H9 (cell line): Measurements from ENCODE around the gene EXOC3L4. TPM values are rescaled to one million over a fixed set of nuclear protein-coding genes. Genes with fewer than 3 reads are reported as not detected.

Experiments
- DNase-seq: peaks from one replicate; pipeline ENCODE4 v3.0.0-alpha.2; 2017
- H2AFZ ChIP-seq: one replicate; pipeline ENCODE4 v1.6.1; 2013; ENCODE audit warnings: mild to moderate bottlenecking, low read length, control low read depth, moderate library complexity
- H2AK5ac ChIP-seq: 2 replicates; pipeline ENCODE4 v1.6.1; 2013; ENCODE audit warnings: low read length, control low read depth, mixed read lengths; ENCODE audit not compliant: insufficient read length
- H2BK120ac ChIP-seq: one replicate; pipeline ENCODE4 v1.6.1; 2013; ENCODE audit warnings: low read depth, mild to moderate bottlenecking, low read length, control low read depth, inconsistent platforms; ENCODE audit not compliant: poor library complexity, severe bottlenecking
- H2BK12ac ChIP-seq: 2 replicates; pipeline ENCODE4 v1.6.1; 2013; ENCODE audit warnings: low read length, control low read depth, mixed read lengths, low read depth; ENCODE audit not compliant: insufficient read length
- H2BK15ac ChIP-seq: 2 replicates; pipeline ENCODE4 v1.6.1; 2013; ENCODE audit warnings: low read depth, low read length, control low read depth
- H2BK20ac ChIP-seq: one replicate; pipeline ENCODE4 v1.6.1; 2013; ENCODE audit warnings: low read depth, mild to moderate bottlenecking, low read length, control low read depth, inconsistent platforms; ENCODE audit not compliant: poor library complexity, severe bottlenecking
- H2BK5ac ChIP-seq: 2 replicates; pipeline ENCODE4 v1.6.1; 2013; ENCODE audit warnings: low read length, control low read depth, mixed read lengths; ENCODE audit not compliant: insufficient read length
- H3K14ac ChIP-seq: 2 replicates; pipeline ENCODE4 v1.6.1; 2013; ENCODE audit warnings: low read length, control low read depth; ENCODE audit not compliant: insufficient read depth
- H3K18ac ChIP-seq: 2 replicates; pipeline ENCODE4 v1.6.1; 2013; ENCODE audit warnings: low read depth, mild to moderate bottlenecking, mixed read lengths, low read length, control low read depth; ENCODE audit not compliant: insufficient read length
- H3K23ac ChIP-seq: 2 replicates; pipeline ENCODE4 v1.6.1; 2013; ENCODE audit warnings: low read length, control low read depth, mixed read lengths, low read depth; ENCODE audit not compliant: insufficient read length
- H3K23me2 ChIP-seq: 2 replicates; pipeline ENCODE4 v1.6.1; 2013; ENCODE audit warnings: low read depth, mild to moderate bottlenecking, mixed read lengths, low read length, control low read depth; ENCODE audit not compliant: insufficient read length, poor library complexity, severe bottlenecking
- H3K27ac ChIP-seq: 2 replicates; pipeline ENCODE4 v1.5.1; 2013; ENCODE audit warnings: low read length, control low read depth, mixed read lengths, low read depth; ENCODE audit not compliant: insufficient read length
- H3K27me3 ChIP-seq: 2 replicates; pipeline ENCODE4 v1.6.1; 2013; ENCODE audit warnings: low read length, control low read depth, inconsistent platforms; ENCODE audit not compliant: insufficient read depth
- H3K4ac ChIP-seq: 2 replicates; pipeline ENCODE4 v1.6.1; 2013; ENCODE audit warnings: low read depth, mild to moderate bottlenecking, control low read depth, inconsistent platforms, low read length, moderate library complexity
- H3K4me1 ChIP-seq: 2 replicates; pipeline ENCODE4 v1.6.1; 2013; ENCODE audit warnings: low read length, control low read depth, inconsistent platforms; ENCODE audit not compliant: insufficient read depth
- H3K4me2 ChIP-seq: 2 replicates; pipeline ENCODE4 v1.6.1; 2013; ENCODE audit warnings: low read length, control low read depth, mixed read lengths; ENCODE audit not compliant: insufficient read length, insufficient read depth
- H3K56ac ChIP-seq: 2 replicates; pipeline ENCODE4 v1.6.1; 2013; ENCODE audit warnings: low read depth, mild to moderate bottlenecking, mixed read lengths, low read length, control low read depth; ENCODE audit not compliant: insufficient read length
- H3K79me1 ChIP-seq: 2 replicates; pipeline ENCODE4 v1.6.1; 2013; ENCODE audit warnings: low read depth, mild to moderate bottlenecking, moderate library complexity, low read length, control low read depth, inconsistent platforms; ENCODE audit not compliant: insufficient read depth, poor library complexity, severe bottlenecking
- H3K79me2 ChIP-seq: 2 replicates; pipeline ENCODE4 v1.6.1; 2013; ENCODE audit warnings: low read length, control low read depth, inconsistent platforms; ENCODE audit not compliant: insufficient read depth
- H3K9ac ChIP-seq: 2 replicates; pipeline ENCODE4 v1.6.1; 2013; ENCODE audit warnings: low read length, control low read depth, mixed read lengths; ENCODE audit not compliant: insufficient read length; ENCODE audit errors: extremely low read depth
- H3K9me3 ChIP-seq: one replicate; pipeline ENCODE4 v1.6.1; 2013; ENCODE audit warnings: low read depth, low read length, inconsistent platforms; ENCODE audit not compliant: control insufficient read depth
- H3T11ph ChIP-seq: one replicate; pipeline ENCODE4 v1.6.1; 2013; ENCODE audit warnings: mild to moderate bottlenecking, low read length, control low read depth, inconsistent platforms
- H4K20me1 ChIP-seq: one replicate; pipeline ENCODE4 v1.6.1; 2013; ENCODE audit not compliant: control insufficient read depth, insufficient read length, insufficient read depth
- H4K5ac ChIP-seq: 2 replicates; pipeline ENCODE4 v1.6.1; 2013; ENCODE audit warnings: low read depth, mild to moderate bottlenecking, mixed read lengths, low read length, control low read depth; ENCODE audit not compliant: insufficient read length
- H4K8ac ChIP-seq: replicated peaks from 2 replicates; pipeline ENCODE4 v1.6.1; 2013; ENCODE audit warnings: low read length, control low read depth, mixed read lengths, low read depth; ENCODE audit not compliant: insufficient read length
- H4K91ac ChIP-seq: 2 replicates; pipeline ENCODE4 v1.6.1; 2013; ENCODE audit warnings: low read depth, mild to moderate bottlenecking, moderate library complexity, mixed read lengths, low read length, control low read depth; ENCODE audit not compliant: insufficient read length
- H3K27ac Mint-ChIP-seq, 3 experiments: 2 replicates in 2 of 3; 3 replicates in 1 of 3; pipeline ENCODE4 v1.8.0; 2020 to 2021; ENCODE audit warnings: mixed read lengths in 3 of 3, mild to moderate bottlenecking in 1 of 3, moderate library complexity in 1 of 3
- H3K27me3 Mint-ChIP-seq: 2 replicates; pipeline ENCODE4 v1.8.0; 2021; ENCODE audit warnings: low read depth, mild to moderate bottlenecking, moderate library complexity, mixed read lengths
- H3K36me3 Mint-ChIP-seq, 3 experiments: 2 replicates in 2 of 3; 3 replicates in 1 of 3; pipeline ENCODE4 v1.8.0; 2020 to 2021; ENCODE audit warnings: low read depth in 3 of 3, mixed read lengths in 3 of 3; ENCODE audit not compliant: insufficient read depth in 1 of 3
- H3K4me1 Mint-ChIP-seq, 2 experiments: 2 replicates each; pipeline ENCODE4 v1.8.0; 2020; ENCODE audit warnings: mixed read lengths in 2 of 2
- H3K4me3 Mint-ChIP-seq, 2 experiments: 2 replicates in 1 of 2; 3 replicates in 1 of 2; pipeline ENCODE4 v1.8.0; 2020 to 2021; ENCODE audit warnings: mild to moderate bottlenecking in 2 of 2, mixed read lengths in 2 of 2, moderate library complexity in 1 of 2
- H3K9me3 Mint-ChIP-seq, 2 experiments: 2 replicates in 1 of 2; 3 replicates in 1 of 2; pipeline ENCODE4 v1.8.0; 2020; ENCODE audit warnings: mild to moderate bottlenecking in 2 of 2, mixed read lengths in 2 of 2, moderate library complexity in 1 of 2
- CTCF ChIP-seq: fragments of 200-600 bp; sonication (generic); conservative IDR thresholded peaks from 3 replicates; pipeline ENCODE4 v1.8.0; 2021; ENCODE audit warnings: antibody characterized with exemption, mild to moderate bottlenecking
- WGBS: extraction: QIAGEN DNeasy Blood & Tissue Kit; methylation state at CpG from one replicate; pipeline ENCODE4 v1.1.7; 2013; ENCODE audit warnings: missing lambda C conversion rate, low lambda C conversion rate, mixed read lengths; ENCODE audit not compliant: insufficient read length; ENCODE audit errors: extremely low coverage; 5-methylcytosine and 5-hydroxymethylcytosine counted together
- total RNA-seq: library from RNA; stranded (reverse); gene quantifications from 2 replicates; pipeline ENCODE4 v1.2.1, GENCODE V29; 2021

EXOC3L4 gene
- total RNA-seq, 1 experiment from 2014 or later = 0.42 TPM

GRCh38 chr14:103084021-103084919 lies 10.3 kb upstream of the EXOC3L4 start, which contains the start of gene LBHD2:
Gene LBHD2 (plus strand): TSS chr14:103084210. CDS start chr14:103086013, 1,803 bp downstream.
- Histone ChIP-seq H4K5ac (no peak within 1 kb of the TSS), H3T11ph (no peak within 1 kb of the TSS), H3K79me2 (no peaks in the 10 kb centered on the region), H4K20me1 (no peaks in the 10 kb centered on the region), H3K9me3 (no peaks in the 10 kb centered on the region), H2BK5ac (no peak within 1 kb of the TSS), H3K79me1 (no peaks in the 10 kb centered on the region), H2AK5ac (no peak within 1 kb of the TSS), H2BK12ac (no peak within 1 kb of the TSS), H3K14ac (no peak within 1 kb of the TSS), H3K56ac (no peak within 1 kb of the TSS), H3K18ac (no peak within 1 kb of the TSS), H2AFZ (no peak within 1 kb of the TSS), H3K4me1 (no peaks in the 10 kb centered on the region), H4K91ac (no peak within 1 kb of the TSS), H3K23ac (no peak within 1 kb of the TSS), H2BK120ac (no peak within 1 kb of the TSS), H2BK20ac (no peak within 1 kb of the TSS), H2BK15ac (no peak within 1 kb of the TSS), H3K4me2 (peak within 1 kb of the TSS; percentile 33), H3K23me2 (no peaks in the 10 kb centered on the region), H3K9ac (no peak within 1 kb of the TSS), H3K4ac (no peak within 1 kb of the TSS), H3K27me3 (peaks cover 1% of the 10 kb centered on the region; the same call in 1 of the 2 replicates), H4K8ac (no peak within 1 kb of the TSS), H3K27ac (no peak within 1 kb of the TSS)
- Mint-ChIP-seq H3K36me3 (no peaks in the 10 kb centered on the region), H3K4me3 (peak within 1 kb of the TSS; percentile 30 to 63), H3K27ac (no peak within 1 kb of the TSS; a peak in 1 of 7 replicates), H3K4me1 (peaks cover 2 to 8% of the 10 kb centered on the region in 2 experiments; a peak in 2 of 4 replicates), H3K9me3 (no peaks in the 10 kb centered on the region), H3K27me3 (peaks cover 8% of the 10 kb centered on the region)
- peak; percentile 30 for DNase-seq
- no CpG with 5 or more reads among the region's 61 CpGs for WGBS
- no peak for TF ChIP-seq CTCF
